ENCODE results near the gene AMMECR1.

The AMMECR1 gene

GRCh38 chrX:110268395-110268794, 49.5 kb downstream of the AMMECR1 start:
- no peaks in the 10 kb centered on the region for H3K9me3 ChIP-seq (ENCODE audit: low read length)
- H3K4me1 ChIP-seq (ENCODE audit: insufficient read depth, low read length), result no peaks in the 10 kb centered on the region
- H3K36me3 ChIP-seq (ENCODE audit: insufficient read depth, low read length), result no peaks in the 10 kb centered on the region
- no peak overlapping the region for H3K4me3 ChIP-seq (ENCODE audit: low read length)
- no peak overlapping the region for H2AFZ ChIP-seq (ENCODE audit: low read depth, low read length)
- no peaks in the 10 kb centered on the region for H3K27me3 ChIP-seq (ENCODE audit: insufficient read depth, low read length)

GRCh38 chrX:110267874-110268273, 50.0 kb downstream of the AMMECR1 start:
- Histone ChIP-seq H2AFZ (ENCODE audit: low read depth, low read length) (no peak overlapping the region), H3K4me3 (ENCODE audit: low read length) (no peak overlapping the region), H3K9me3 (ENCODE audit: low read length) (no peaks in the 10 kb centered on the region), H3K27me3 (ENCODE audit: insufficient read depth, low read length) (no peaks in the 10 kb centered on the region), H3K4me1 (ENCODE audit: insufficient read depth, low read length) (no peaks in the 10 kb centered on the region), H3K36me3 (ENCODE audit: insufficient read depth, low read length) (no peaks in the 10 kb centered on the region)

- Histone ChIP-seq H3K36me3 (ENCODE audit: insufficient read depth, low read length) (no peaks in the 10 kb centered on the region), H2AFZ (ENCODE audit: low read depth, low read length) (no peak overlapping the region), H3K4me3 (ENCODE audit: low read length) (no peak overlapping the region), H3K9me3 (ENCODE audit: low read length) (no peaks in the 10 kb centered on the region), H3K27me3 (ENCODE audit: insufficient read depth, low read length) (no peaks in the 10 kb centered on the region), H3K4me1 (ENCODE audit: insufficient read depth, low read length) (no peaks in the 10 kb centered on the region)
Observed at GRCh38 chrX:110265661-110266060, 52.2 kb downstream of the AMMECR1 start.

- H3K4me1 ChIP-seq (ENCODE audit: insufficient read depth, low read length), result peaks cover 4% of the 10 kb centered on the region
- H3K36me3 ChIP-seq (ENCODE audit: insufficient read depth, low read length), result no peaks in the 10 kb centered on the region
- no peaks in the 10 kb centered on the region for H3K9me3 ChIP-seq (ENCODE audit: low read length)
- no peak overlapping the region for H2AFZ ChIP-seq (ENCODE audit: low read depth, low read length)
- H3K27me3 ChIP-seq (ENCODE audit: insufficient read depth, low read length), result no peaks in the 10 kb centered on the region
- H3K4me3 ChIP-seq (ENCODE audit: low read length), result no peak overlapping the region
Observed at GRCh38 chrX:110259117-110259516, 58.8 kb downstream of the AMMECR1 start.

- no peak overlapping the region for H3K4me3 ChIP-seq (ENCODE audit: low read length)
- peaks cover 4% of the 10 kb centered on the region for H3K4me1 ChIP-seq (ENCODE audit: insufficient read depth, low read length)
- no peaks in the 10 kb centered on the region for H3K27me3 ChIP-seq (ENCODE audit: insufficient read depth, low read length)
- H2AFZ ChIP-seq (ENCODE audit: low read depth, low read length), result no peak overlapping the region
- H3K9me3 ChIP-seq (ENCODE audit: low read length), result no peaks in the 10 kb centered on the region
- no peaks in the 10 kb centered on the region for H3K36me3 ChIP-seq (ENCODE audit: insufficient read depth, low read length)
Observed at GRCh38 chrX:110258552-110258951, 59.3 kb downstream of the AMMECR1 start.

GRCh38 chrX:110257889-110258288, 60.0 kb downstream of the AMMECR1 start:
- no peaks in the 10 kb centered on the region for H3K36me3 ChIP-seq (ENCODE audit: insufficient read depth, low read length)
- no peak overlapping the region for H3K4me3 ChIP-seq (ENCODE audit: low read length)
- H3K9me3 ChIP-seq (ENCODE audit: low read length), result no peaks in the 10 kb centered on the region
- peaks cover 4% of the 10 kb centered on the region for H3K4me1 ChIP-seq (ENCODE audit: insufficient read depth, low read length)
- H2AFZ ChIP-seq (ENCODE audit: low read depth, low read length), result no peak overlapping the region
- no peaks in the 10 kb centered on the region for H3K27me3 ChIP-seq (ENCODE audit: insufficient read depth, low read length)

- Histone ChIP-seq H3K9me3 (ENCODE audit: low read length) (no peaks in the 10 kb centered on the region), H2AFZ (ENCODE audit: low read depth, low read length) (no peak overlapping the region), H3K4me1 (ENCODE audit: insufficient read depth, low read length) (peaks cover 4% of the 10 kb centered on the region), H3K36me3 (ENCODE audit: insufficient read depth, low read length) (no peaks in the 10 kb centered on the region), H3K4me3 (ENCODE audit: low read length) (no peak overlapping the region), H3K27me3 (ENCODE audit: insufficient read depth, low read length) (peaks cover 3% of the 10 kb centered on the region)
Observed at GRCh38 chrX:110252711-110253110, 65.2 kb downstream of the AMMECR1 start.

GRCh38 chrX:110251961-110252360, 65.9 kb downstream of the AMMECR1 start:
- no peak overlapping the region for H2AFZ ChIP-seq (ENCODE audit: low read depth, low read length)
- peaks cover 4% of the 10 kb centered on the region for H3K4me1 ChIP-seq (ENCODE audit: insufficient read depth, low read length)
- peaks cover 3% of the 10 kb centered on the region for H3K27me3 ChIP-seq (ENCODE audit: insufficient read depth, low read length)
- H3K36me3 ChIP-seq (ENCODE audit: insufficient read depth, low read length), result no peaks in the 10 kb centered on the region
- no peak overlapping the region for H3K4me3 ChIP-seq (ENCODE audit: low read length)
- H3K9me3 ChIP-seq (ENCODE audit: low read length), result no peaks in the 10 kb centered on the region

GRCh38 chrX:110251526-110251925, 66.4 kb downstream of the AMMECR1 start:
- no peaks in the 10 kb centered on the region for H3K36me3 ChIP-seq (ENCODE audit: insufficient read depth, low read length)
- H3K27me3 ChIP-seq (ENCODE audit: insufficient read depth, low read length), result peaks cover 3% of the 10 kb centered on the region
- no peak overlapping the region for H3K4me3 ChIP-seq (ENCODE audit: low read length)
- H2AFZ ChIP-seq (ENCODE audit: low read depth, low read length), result no peak overlapping the region
- peaks cover 4% of the 10 kb centered on the region for H3K4me1 ChIP-seq (ENCODE audit: insufficient read depth, low read length)
- no peaks in the 10 kb centered on the region for H3K9me3 ChIP-seq (ENCODE audit: low read length)

- Histone ChIP-seq H3K27me3 (ENCODE audit: insufficient read depth, low read length) (peaks cover 3% of the 10 kb centered on the region), H3K9me3 (ENCODE audit: low read length) (no peaks in the 10 kb centered on the region), H2AFZ (ENCODE audit: low read depth, low read length) (no peak overlapping the region), H3K4me1 (ENCODE audit: insufficient read depth, low read length) (peaks cover 4% of the 10 kb centered on the region), H3K36me3 (ENCODE audit: insufficient read depth, low read length) (no peaks in the 10 kb centered on the region), H3K4me3 (ENCODE audit: low read length) (no peak overlapping the region)
Observed at GRCh38 chrX:110250847-110251246, 67.0 kb downstream of the AMMECR1 start.

GRCh38 chrX:110248578-110248977, 69.3 kb downstream of the AMMECR1 start:
- Histone ChIP-seq H3K4me1 (ENCODE audit: insufficient read depth, low read length) (no peaks in the 10 kb centered on the region), H3K27me3 (ENCODE audit: insufficient read depth, low read length) (peaks cover 3% of the 10 kb centered on the region), H3K4me3 (ENCODE audit: low read length) (no peak overlapping the region), H3K9me3 (ENCODE audit: low read length) (no peaks in the 10 kb centered on the region), H3K36me3 (ENCODE audit: insufficient read depth, low read length) (no peaks in the 10 kb centered on the region), H2AFZ (ENCODE audit: low read depth, low read length) (no peak overlapping the region)

- H3K36me3 ChIP-seq (ENCODE audit: insufficient read depth, low read length), result no peaks in the 10 kb centered on the region
- H3K9me3 ChIP-seq (ENCODE audit: low read length), result no peaks in the 10 kb centered on the region
- H3K4me1 ChIP-seq (ENCODE audit: insufficient read depth, low read length), result no peaks in the 10 kb centered on the region
- no peak overlapping the region for H3K4me3 ChIP-seq (ENCODE audit: low read length)
- no peak overlapping the region for H2AFZ ChIP-seq (ENCODE audit: low read depth, low read length)
- peaks cover 3% of the 10 kb centered on the region for H3K27me3 ChIP-seq (ENCODE audit: insufficient read depth, low read length)
Observed at GRCh38 chrX:110245011-110245410, 72.9 kb downstream of the AMMECR1 start.

- no peaks in the 10 kb centered on the region for H3K36me3 ChIP-seq (ENCODE audit: insufficient read depth, low read length)
- no peaks in the 10 kb centered on the region for H3K27me3 ChIP-seq (ENCODE audit: insufficient read depth, low read length)
Observed at GRCh38 chrX:110242371-110242770, 75.5 kb downstream of the AMMECR1 start.

GRCh38 chrX:110241816-110242215, 76.1 kb downstream of the AMMECR1 start:
- Histone ChIP-seq H3K36me3 (ENCODE audit: insufficient read depth, low read length) (no peaks in the 10 kb centered on the region), H3K4me1 (ENCODE audit: insufficient read depth, low read length) (no peaks in the 10 kb centered on the region), H3K27me3 (ENCODE audit: insufficient read depth, low read length) (no peaks in the 10 kb centered on the region), H2AFZ (ENCODE audit: low read depth, low read length) (no peak overlapping the region), H3K4me3 (ENCODE audit: low read length) (no peak overlapping the region), H3K9me3 (ENCODE audit: low read length) (no peaks in the 10 kb centered on the region)

More at GRCh38 chrX:110242371-110242770, 75.5 kb downstream of the AMMECR1 start:
- no peak overlapping the region for H3K4me3 ChIP-seq (ENCODE audit: low read length)
- H3K4me1 ChIP-seq (ENCODE audit: insufficient read depth, low read length), result no peaks in the 10 kb centered on the region
- no peak overlapping the region for H2AFZ ChIP-seq (ENCODE audit: low read depth, low read length)
- H3K9me3 ChIP-seq (ENCODE audit: low read length), result no peaks in the 10 kb centered on the region
